Endothelial cell of umbilical vein (primary cell): ENCODE results near the gene GALNT2.

Experiments
- CTCF ChIP-seq, 2 donors: IDR thresholded peaks; 1 replicate in 1 of 2; 2 replicates in 1 of 2; pipeline ENCODE4 v1.5.1; 2011; ENCODE audit warnings: low read length in 2 of 2, mild to moderate bottlenecking in 2 of 2, moderate library complexity in 2 of 2, control low read depth in 1 of 2, inconsistent platforms in 1 of 2, low read depth in 1 of 2; ENCODE audit not compliant: insufficient read depth in 1 of 2; ENCODE audit errors: extremely low read depth in 1 of 2
- EZH2 ChIP-seq: IDR thresholded peaks from 2 replicates; pipeline ENCODE4 v1.6.1; 2012; ENCODE audit warnings: borderline replicate concordance, low read depth, mild to moderate bottlenecking, moderate library complexity, low read length, inconsistent platforms; ENCODE audit not compliant: severe bottlenecking
- FOS ChIP-seq: IDR thresholded peaks from 2 replicates; pipeline ENCODE4 v1.6.1; 2011; ENCODE audit warnings: mild to moderate bottlenecking, low read length, moderate library complexity, borderline replicate concordance; ENCODE audit not compliant: insufficient read depth
- GATA2 ChIP-seq: IDR thresholded peaks from 2 replicates; pipeline ENCODE4 v1.7.0; 2011; ENCODE audit warnings: low read depth, mild to moderate bottlenecking, moderate library complexity, mixed read lengths, low read length; ENCODE audit not compliant: insufficient read length, insufficient read depth
- JUN ChIP-seq: IDR thresholded peaks from 2 replicates; pipeline ENCODE4 v1.6.1; 2011; ENCODE audit warnings: borderline replicate concordance, low read depth; ENCODE audit not compliant: insufficient read length, insufficient read depth
- MAX ChIP-seq: IDR thresholded peaks from 2 replicates; pipeline ENCODE4 v1.6.1; 2011; ENCODE audit not compliant: insufficient read depth, insufficient read length
- MYC ChIP-seq: IDR thresholded peaks from one replicate; pipeline ENCODE4 v1.6.1; 2011; ENCODE audit warnings: mild to moderate bottlenecking, low read depth, low read length
- POLR2A ChIP-seq: IDR thresholded peaks from 2 replicates; pipeline ENCODE4 v1.6.1; 2012; ENCODE audit warnings: low read depth, mild to moderate bottlenecking, control low read depth, low read length
- POLR2AphosphoS5 ChIP-seq: IDR thresholded peaks from 2 replicates; pipeline ENCODE4 v1.6.1; 2012; ENCODE audit warnings: low read depth, mild to moderate bottlenecking, control low read depth, low read length, moderate library complexity; ENCODE audit not compliant: insufficient read depth

GRCh38 chr1:230095938-230096337 lies 28.9 kb downstream of the GALNT2 start:
- no peak for TF ChIP-seq CTCF (IDR thresholded peaks at IDR 0.05; ENCODE audit: extremely low read depth in 1 of 2, insufficient read depth in 1 of 2, low read depth in 1 of 2, low read length in 2 of 2)
- no peak for TF ChIP-seq EZH2
- no peak for TF ChIP-seq POLR2AphosphoS5
- no peak for TF ChIP-seq POLR2A
- no peak for TF ChIP-seq JUN
- TF ChIP-seq MYC = no peak
- TF ChIP-seq MAX = no peak
- TF ChIP-seq FOS = no peak
- TF ChIP-seq GATA2 = no peak
